ENCODE measurements around the gene STX1A.

DNA sequence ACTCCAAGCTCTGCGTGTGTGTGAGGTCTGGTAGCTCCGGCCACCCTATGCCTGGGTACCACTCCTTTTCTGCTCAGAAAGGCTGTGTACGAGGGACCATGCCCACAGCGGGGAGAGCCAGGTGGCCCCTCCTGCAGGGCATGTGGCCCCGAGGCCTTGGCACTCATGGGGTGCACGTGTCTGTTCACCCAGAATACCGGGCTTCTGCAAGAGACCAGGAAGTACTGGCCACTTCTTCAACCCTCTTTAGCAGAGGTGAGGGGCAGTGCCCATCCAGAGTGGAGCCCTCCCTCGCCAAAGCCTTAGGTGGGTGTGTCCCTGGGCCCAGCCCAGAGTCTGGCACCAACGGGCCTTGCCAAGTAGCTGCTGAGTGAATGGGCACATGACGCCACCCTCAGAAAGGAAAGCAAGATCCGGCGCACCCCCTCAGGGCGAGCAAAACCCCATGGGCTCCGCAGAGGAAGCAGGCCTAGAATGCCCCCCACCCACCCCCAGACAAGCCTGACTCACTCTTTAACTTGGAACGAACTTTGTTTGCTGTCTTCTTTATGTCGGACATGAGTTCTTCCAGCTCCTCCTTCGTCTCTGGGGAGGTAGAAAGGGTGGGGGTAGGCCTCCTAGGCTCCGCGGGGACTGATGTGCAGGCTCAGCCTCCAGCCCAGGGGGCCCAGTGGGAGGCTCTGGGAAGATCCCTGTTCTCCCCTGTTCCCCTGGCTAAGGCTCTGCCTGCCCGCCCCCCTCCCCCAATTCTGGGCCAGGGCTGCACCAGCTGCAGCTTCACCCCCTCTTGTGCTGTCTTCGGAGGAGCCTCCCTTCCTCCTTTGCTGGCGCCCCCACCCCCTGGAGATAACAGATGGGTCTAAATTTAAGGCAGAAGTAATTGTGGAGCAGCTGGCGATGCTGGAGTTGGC, 14.6 kb downstream of the STX1A start:
- TF ChIP-seq SUZ12 (IDR thresholded peaks at IDR 0.05; ENCODE audit: extremely low read depth, insufficient read depth, insufficient read length) = no peak
- TF ChIP-seq ZNF274 (IDR thresholded peaks at IDR 0.05; ENCODE audit: low read depth, low read length) = no peak
- no peak for TF ChIP-seq YY1 (IDR thresholded peaks at IDR 0.05; ENCODE audit: insufficient read depth, insufficient read length)
